NT2/D1 (cell line): ENCODE measurements around the gene UTRN.

Experiments
- SUZ12 ChIP-seq: IDR thresholded peaks from 2 replicates; pipeline ENCODE4 v1.6.1; 2011; ENCODE audit not compliant: insufficient read length, insufficient read depth; ENCODE audit errors: extremely low read depth
- YY1 ChIP-seq: IDR thresholded peaks from 2 replicates; pipeline ENCODE4 v1.6.1; 2011; ENCODE audit not compliant: insufficient read length, insufficient read depth
- ZNF274 ChIP-seq: IDR thresholded peaks from 2 replicates; pipeline ENCODE4 v1.6.1; 2011; ENCODE audit warnings: mild to moderate bottlenecking, low read depth, low read length

- TF ChIP-seq YY1, result no peak
- no peak for TF ChIP-seq ZNF274
- TF ChIP-seq SUZ12, result no peak
Observed at GRCh38 chr6:144315226-144315980, 30.3 kb downstream of the UTRN start.
